Mesenchymal stem cell (in vitro differentiated cells and primary cell): Measurements from ENCODE around the gene THAP4.
A peak's percentile ranks its signal among the peaks of the same experiment; 100 is the strongest.
"Not testable (repeated sequence)": the region's sequence is repeated elsewhere in the genome, so short reads cannot be mapped to it uniquely, and the experiment has no call there.

Source experiments
- DNase-seq: peaks from one replicate; pipeline ENCODE4 v3.0.0-alpha.2; 2013
- H2AFZ ChIP-seq: one replicate; pipeline ENCODE4 v1.6.1; 2013; ENCODE audit warnings: low read depth, mild to moderate bottlenecking, control low read depth, inconsistent platforms, low read length, moderate library complexity
- H2AK5ac ChIP-seq: 2 replicates; pipeline ENCODE4 v1.6.1; 2013; ENCODE audit warnings: low read length, moderate library complexity, mild to moderate bottlenecking, inconsistent platforms; ENCODE audit not compliant: severe bottlenecking
- H2BK120ac ChIP-seq: one replicate; pipeline ENCODE4 v1.6.1; 2013; ENCODE audit warnings: low read depth, mild to moderate bottlenecking, inconsistent platforms, low read length, moderate library complexity
- H2BK12ac ChIP-seq, 2 experiments: one replicate each; pipeline ENCODE4 v1.6.1; 2013; ENCODE audit warnings: inconsistent platforms in 2 of 2, low read length in 2 of 2, mild to moderate bottlenecking in 2 of 2, moderate library complexity in 2 of 2, control low read depth in 1 of 2
- H2BK15ac ChIP-seq: one replicate; pipeline ENCODE4 v1.6.1; 2013; ENCODE audit warnings: mild to moderate bottlenecking, low read depth, inconsistent platforms; ENCODE audit not compliant: poor library complexity, severe bottlenecking
- H2BK5ac ChIP-seq: 2 replicates; pipeline ENCODE4 v1.6.1; 2013; ENCODE audit warnings: low read depth, mild to moderate bottlenecking, low read length, control low read depth, inconsistent platforms; ENCODE audit not compliant: poor library complexity, severe bottlenecking
- H3K14ac ChIP-seq, 2 experiments: one replicate each; pipeline ENCODE4 v1.6.1; 2013; ENCODE audit warnings: inconsistent platforms in 2 of 2, low read length in 2 of 2, control low read depth in 1 of 2, mild to moderate bottlenecking in 1 of 2, moderate library complexity in 1 of 2
- H3K18ac ChIP-seq, 2 experiments: one replicate each; pipeline ENCODE4 v1.6.1; 2013; ENCODE audit warnings: inconsistent platforms in 2 of 2, low read length in 2 of 2, control low read depth in 1 of 2, low read depth in 1 of 2, mild to moderate bottlenecking in 1 of 2
- H3K23ac ChIP-seq, 2 experiments: one replicate each; pipeline ENCODE4 v1.6.1; 2013; ENCODE audit warnings: inconsistent platforms in 2 of 2, low read length in 2 of 2, mild to moderate bottlenecking in 2 of 2, moderate library complexity in 2 of 2, control low read depth in 1 of 2
- H3K27ac ChIP-seq: 2 replicates; pipeline ENCODE4 v1.5.1; 2013; ENCODE audit warnings: mild to moderate bottlenecking, moderate library complexity, low read length, control low read depth, inconsistent platforms; ENCODE audit not compliant: poor library complexity, severe bottlenecking
- H3K27me3 ChIP-seq, 2 experiments: 2 replicates each; pipeline versions ENCODE4 v1.6.1 to v1.7.0; 2013; ENCODE audit warnings: low read length in 2 of 2, mild to moderate bottlenecking in 2 of 2, moderate library complexity in 2 of 2, control low read depth in 1 of 2, inconsistent platforms in 1 of 2; ENCODE audit not compliant: control insufficient read depth in 1 of 2, insufficient read depth in 1 of 2
- H3K36me3 ChIP-seq, 2 experiments: 2 replicates each; pipeline versions ENCODE4 v1.6.1 to v1.7.0; 2013; ENCODE audit warnings: low read length in 2 of 2, control low read depth in 1 of 2, inconsistent platforms in 1 of 2, low read depth in 1 of 2, mild to moderate bottlenecking in 1 of 2; ENCODE audit not compliant: insufficient read depth in 2 of 2, control insufficient read depth in 1 of 2
- H3K4ac ChIP-seq, 2 experiments: one replicate each; pipeline ENCODE4 v1.6.1; 2013; ENCODE audit warnings: inconsistent platforms in 2 of 2, low read length in 2 of 2, mild to moderate bottlenecking in 2 of 2, moderate library complexity in 2 of 2, control low read depth in 1 of 2, low read depth in 1 of 2
- H3K4me1 ChIP-seq: 2 replicates; pipeline ENCODE4 v1.6.1; 2013; ENCODE audit warnings: low read depth, low read length, control low read depth; ENCODE audit not compliant: control insufficient read depth, insufficient read depth
- H3K4me2 ChIP-seq: 2 replicates; pipeline ENCODE4 v1.6.1; 2013; ENCODE audit warnings: low read length, mild to moderate bottlenecking, inconsistent platforms; ENCODE audit not compliant: poor library complexity, severe bottlenecking
- H3K4me3 ChIP-seq, 2 experiments: 2 replicates each; pipeline versions ENCODE4 v1.5.1 to v1.7.0; 2013; ENCODE audit warnings: low read length in 2 of 2, mild to moderate bottlenecking in 2 of 2, control low read depth in 1 of 2, low read depth in 1 of 2; ENCODE audit not compliant: insufficient read depth in 1 of 2
- H3K79me1 ChIP-seq: replicated peaks from 2 replicates; pipeline ENCODE4 v1.6.1; 2013; ENCODE audit warnings: mild to moderate bottlenecking, control low read depth, low read length, inconsistent platforms; ENCODE audit not compliant: poor library complexity, severe bottlenecking
- H3K9ac ChIP-seq: 2 replicates; pipeline ENCODE4 v1.7.0; 2013; ENCODE audit warnings: mild to moderate bottlenecking, low read length, moderate library complexity
- H3K9me3 ChIP-seq: 2 replicates; pipeline ENCODE4 v1.7.0; 2013; ENCODE audit warnings: mild to moderate bottlenecking, low read length; ENCODE audit not compliant: control insufficient read depth
- H4K8ac ChIP-seq: one replicate; pipeline ENCODE4 v1.6.1; 2013; ENCODE audit warnings: inconsistent platforms, mild to moderate bottlenecking, low read length, moderate library complexity
- H4K91ac ChIP-seq: one replicate; pipeline ENCODE4 v1.6.1; 2013; ENCODE audit warnings: mild to moderate bottlenecking, low read length, inconsistent platforms
- WGBS: methylation state at CpG from one replicate; pipeline ENCODE4 v1.1.7; 2013; ENCODE audit warnings: mixed read lengths; 5-methylcytosine and 5-hydroxymethylcytosine counted together

The THAP4 gene

DNA sequence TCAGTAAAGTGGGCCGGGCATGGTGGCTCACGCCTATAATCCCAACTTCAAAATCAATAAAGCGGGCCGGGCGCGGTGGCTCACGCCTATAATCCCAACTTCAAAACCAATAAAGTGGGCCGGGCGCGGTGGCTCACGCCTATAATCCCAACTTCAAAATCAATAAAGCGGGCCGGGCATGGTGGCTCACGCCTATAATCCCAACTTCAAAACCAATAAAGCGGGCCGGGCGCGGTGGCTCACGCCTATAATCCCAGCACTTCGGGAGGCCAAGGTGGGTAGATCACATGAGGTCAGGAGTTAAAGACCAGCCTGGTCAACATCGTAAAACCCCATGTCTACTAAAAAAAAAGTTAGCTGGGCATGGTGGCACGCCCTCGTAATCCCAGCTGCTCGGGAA is 25.8 kb upstream of the THAP4 start:
- not testable (repeated sequence) for H3K27ac ChIP-seq, H2BK15ac ChIP-seq, H3K27me3 ChIP-seq, H3K9ac ChIP-seq, H2BK5ac ChIP-seq, H3K4ac ChIP-seq, H3K18ac ChIP-seq, H3K9me3 ChIP-seq, H4K8ac ChIP-seq, H3K14ac ChIP-seq, H2AK5ac ChIP-seq, H4K91ac ChIP-seq, H3K23ac ChIP-seq, H3K4me2 ChIP-seq, H2BK12ac ChIP-seq, H3K4me3 ChIP-seq, H2AFZ ChIP-seq, H2BK120ac ChIP-seq, DNase-seq
- Histone ChIP-seq H3K4me1 (peaks cover 25% of the 10 kb centered on the region), H3K79me1 (peaks cover 21% of the 10 kb centered on the region), H3K36me3 (peaks cover 45 to 56% of the 10 kb centered on the region in 2 experiments)
- WGBS, result 92% methylated on average over 24 of the region's 24 CpGs

DNA sequence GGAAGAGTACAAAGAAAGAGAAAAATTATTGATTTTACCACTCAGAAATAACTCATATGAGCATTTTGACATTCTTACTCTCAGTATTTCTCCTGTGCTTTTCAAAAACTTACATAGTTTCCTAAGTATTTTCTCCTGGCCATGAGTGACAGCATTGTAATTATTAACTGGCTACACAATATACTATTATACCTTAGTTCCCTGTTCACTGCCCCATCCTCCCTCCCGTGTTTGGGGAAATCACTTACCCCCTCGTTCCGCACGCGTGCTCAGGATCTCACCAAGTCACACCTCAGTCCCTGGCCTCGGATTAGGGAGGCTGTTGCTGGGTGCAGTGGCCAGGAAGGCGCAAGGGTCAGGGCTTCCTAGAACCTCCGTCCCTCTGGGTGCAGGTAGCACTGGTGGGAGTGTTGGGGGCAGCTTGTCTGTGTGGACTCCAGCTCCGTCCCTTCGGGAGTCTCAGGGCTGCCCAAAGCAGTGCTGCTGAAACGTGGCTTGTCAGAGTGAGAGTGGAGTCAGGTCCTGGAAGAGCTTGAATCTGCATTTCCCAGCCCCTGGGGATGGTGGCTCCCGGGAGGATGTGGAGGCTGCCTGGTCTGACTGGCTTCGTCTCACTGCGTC is 23.7 kb upstream of the THAP4 start:
- no peak overlapping the region for H2BK15ac ChIP-seq
- no peak overlapping the region for H2AK5ac ChIP-seq
- H3K4me2 ChIP-seq, result no peak overlapping the region
- no peak overlapping the region for H3K4me3 ChIP-seq
- H3K18ac ChIP-seq, result no peak overlapping the region
- H3K4me1 ChIP-seq, result peaks cover 11% of the 10 kb centered on the region
- no peak overlapping the region for H2BK12ac ChIP-seq
- H2AFZ ChIP-seq, result no peak overlapping the region
- H2BK120ac ChIP-seq, result no peak overlapping the region
- no peaks in the 10 kb centered on the region for H3K27me3 ChIP-seq
- DNase-seq, result no peak
- H3K27ac ChIP-seq, result no peak overlapping the region
- WGBS, result 94% methylated on average over 14 of the region's 14 CpGs
- no peak overlapping the region for H4K8ac ChIP-seq
- H3K14ac ChIP-seq, result no peak overlapping the region
- no peak overlapping the region for H3K23ac ChIP-seq
- no peak overlapping the region for H4K91ac ChIP-seq
- H3K9me3 ChIP-seq, result no peaks in the 10 kb centered on the region
- H3K9ac ChIP-seq, result no peak overlapping the region
- peaks cover 54 to 62% of the 10 kb centered on the region in 2 experiments for H3K36me3 ChIP-seq
- peaks cover 22% of the 10 kb centered on the region for H3K79me1 ChIP-seq
- no peak overlapping the region for H3K4ac ChIP-seq
- no peak overlapping the region for H2BK5ac ChIP-seq

DNA sequence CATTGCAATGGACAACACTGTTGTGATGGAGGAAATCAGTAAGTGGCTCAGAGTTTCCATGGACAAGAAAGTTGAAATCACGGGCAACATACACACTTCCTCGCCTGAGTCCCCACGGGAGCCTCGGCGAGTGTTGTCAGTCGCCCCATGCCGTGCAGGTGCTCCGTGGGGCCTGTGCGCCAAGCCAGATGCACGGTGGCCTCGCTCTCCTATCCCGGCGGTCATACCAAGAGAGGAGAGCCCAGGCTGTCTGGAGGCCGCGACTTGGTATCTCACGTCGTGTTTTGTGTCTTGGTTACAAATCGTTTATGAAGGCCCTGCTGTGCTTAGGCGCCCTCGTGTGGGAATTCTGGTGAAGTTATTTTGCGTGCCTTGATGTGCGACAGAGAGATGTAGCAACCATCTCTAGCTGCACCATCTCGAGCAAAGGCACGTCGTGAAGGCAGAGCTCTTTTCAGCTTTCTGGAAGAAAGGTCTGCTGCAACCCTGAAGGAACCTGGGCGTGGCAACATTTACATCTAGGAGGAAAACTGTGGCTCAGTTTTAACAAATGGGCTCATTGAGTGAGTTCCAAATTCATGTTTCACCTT is 22.3 kb upstream of the THAP4 start:
- no peak overlapping the region for H2BK12ac ChIP-seq
- H4K8ac ChIP-seq, result no peak overlapping the region
- H2BK120ac ChIP-seq, result no peak overlapping the region
- H2AFZ ChIP-seq, result no peak overlapping the region
- H3K27ac ChIP-seq, result no peak overlapping the region
- 74% methylated on average over 26 of the region's 26 CpGs for WGBS
- no peak overlapping the region for H3K18ac ChIP-seq
- no peak overlapping the region for H2BK15ac ChIP-seq
- H3K14ac ChIP-seq, result no peak overlapping the region
- peaks cover 23% of the 10 kb centered on the region for H3K79me1 ChIP-seq
- no peaks in the 10 kb centered on the region for H3K9me3 ChIP-seq
- no peak overlapping the region for H3K4me2 ChIP-seq
- no peak overlapping the region for H2BK5ac ChIP-seq
- DNase-seq, result peak; percentile 78
- peaks cover 4% of the 10 kb centered on the region for H3K4me1 ChIP-seq
- no peak overlapping the region for H3K4ac ChIP-seq
- no peak overlapping the region for H3K9ac ChIP-seq
- H3K36me3 ChIP-seq, result peaks cover 68 to 77% of the 10 kb centered on the region in 2 experiments
- H3K27me3 ChIP-seq, result no peaks in the 10 kb centered on the region
- no peak overlapping the region for H3K23ac ChIP-seq
- no peak overlapping the region for H3K4me3 ChIP-seq
- no peak overlapping the region for H2AK5ac ChIP-seq
- H4K91ac ChIP-seq, result no peak overlapping the region

DNA sequence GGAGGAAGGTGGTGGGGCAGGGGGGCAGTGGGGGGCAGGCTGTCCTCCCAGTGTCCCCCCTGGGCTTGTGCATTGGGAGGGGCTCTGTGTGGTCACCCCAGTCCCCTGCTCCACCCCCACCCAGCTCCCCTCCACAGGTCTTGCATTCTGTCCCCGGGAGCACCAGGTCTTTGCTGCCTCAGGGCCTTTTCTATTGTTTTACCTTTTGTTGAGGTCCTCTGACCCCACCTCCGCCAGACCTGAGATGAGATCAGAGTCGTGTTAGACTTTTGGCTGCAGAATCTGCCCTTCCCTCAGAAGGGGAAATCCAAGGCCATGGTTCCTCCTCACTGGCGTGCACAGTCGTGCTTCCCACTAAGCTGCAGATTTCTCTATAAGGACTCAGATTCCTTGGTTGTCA is 21.3 kb upstream of the THAP4 start:
- Histone ChIP-seq H2BK120ac (no peak overlapping the region), H3K18ac (no peak overlapping the region), H3K4ac (no peak overlapping the region), H3K27me3 (no peaks in the 10 kb centered on the region), H2BK12ac (no peak overlapping the region), H3K36me3 (peaks cover 70 to 80% of the 10 kb centered on the region in 2 experiments), H3K14ac (no peak overlapping the region), H2BK5ac (no peak overlapping the region), H2AK5ac (no peak overlapping the region), H4K91ac (no peak overlapping the region), H4K8ac (no peak overlapping the region), H3K4me2 (no peak overlapping the region), H3K27ac (no peak overlapping the region), H3K9me3 (no peaks in the 10 kb centered on the region), H3K9ac (no peak overlapping the region), H3K23ac (no peak overlapping the region), H3K4me3 (no peak overlapping the region), H2AFZ (no peak overlapping the region), H3K4me1 (peaks cover 6% of the 10 kb centered on the region), H2BK15ac (no peak overlapping the region), H3K79me1 (peaks cover 25% of the 10 kb centered on the region)
- 88% methylated on average over 5 of the region's 5 CpGs for WGBS
- no peak for DNase-seq
